WTC11 (cell line): Measurements from ENCODE around the gene LRRC8A. TPM values are rescaled to one million over a fixed set of nuclear protein-coding genes. Genes with fewer than 3 reads are reported as not detected.

Experiments
- ATF1 ChIP-seq: sonication (generic); formaldehyde crosslinking; IDR thresholded peaks from 2 replicates; pipeline ENCODE4 v1.8.1; 2023; ENCODE audit warnings: mild to moderate bottlenecking, moderate library complexity, missing genetic modification reagents
- CBFB ChIP-seq: sonication (generic); formaldehyde crosslinking; IDR thresholded peaks from 2 replicates; pipeline ENCODE4 v1.8.1; 2022; ENCODE audit warnings: mild to moderate bottlenecking, low read depth, missing genetic modification reagents
- CREB1 ChIP-seq: sonication (generic); formaldehyde crosslinking; IDR thresholded peaks from 2 replicates; pipeline ENCODE4 v1.8.0; 2023; ENCODE audit warnings: mild to moderate bottlenecking, missing genetic modification reagents
- GABPB1 ChIP-seq: sonication (generic); formaldehyde crosslinking; IDR thresholded peaks from 2 replicates; pipeline ENCODE4 v1.8.1; 2023; ENCODE audit warnings: mild to moderate bottlenecking, missing genetic modification reagents
- GRHL2 ChIP-seq: fragments of 250-450 bp; sonication (Bioruptor Pico); IDR thresholded peaks from 2 replicates; pipeline ENCODE4 v1.8.0; 2022; ENCODE audit warnings: mild to moderate bottlenecking, moderate library complexity; ENCODE audit not compliant: insufficient replicate concordance, severe bottlenecking
- HMGA2 ChIP-seq: fragments of 250-450 bp; sonication (Bioruptor Pico); IDR thresholded peaks from 2 replicates; pipeline ENCODE4 v1.4.0; 2021; ENCODE audit warnings: mild to moderate bottlenecking, moderate library complexity
- JUN ChIP-seq: sonication (generic); formaldehyde crosslinking; IDR thresholded peaks from 2 replicates; pipeline ENCODE4 v1.8.0; 2023; ENCODE audit warnings: mild to moderate bottlenecking, missing genetic modification reagents
- NFE2L1 ChIP-seq: sonication (generic); formaldehyde crosslinking; IDR thresholded peaks from 2 replicates; pipeline ENCODE4 v1.8.1; 2023; ENCODE audit warnings: missing genetic modification reagents
- NR1H2 ChIP-seq: sonication (generic); formaldehyde crosslinking; IDR thresholded peaks from 2 replicates; pipeline ENCODE4 v1.9.0; 2021; ENCODE audit warnings: mild to moderate bottlenecking, moderate library complexity, missing genetic modification reagents
- OVOL2 ChIP-seq: fragments of 250-450 bp; sonication (Bioruptor Pico); IDR thresholded peaks from 2 replicates; pipeline ENCODE4 v1.9.0; 2021; ENCODE audit warnings: mild to moderate bottlenecking, borderline replicate concordance
- PRRX2 ChIP-seq: fragments of 250-450 bp; sonication (Bioruptor Pico); IDR thresholded peaks from 2 replicates; pipeline ENCODE4 v1.8.0; 2021; ENCODE audit warnings: mild to moderate bottlenecking
- RORB ChIP-seq: fragments of 250-450 bp; sonication (Bioruptor Pico); IDR thresholded peaks from 2 replicates; pipeline ENCODE4 v1.9.0; 2021; ENCODE audit warnings: mild to moderate bottlenecking
- SOX15 ChIP-seq: fragments of 250-450 bp; sonication (Bioruptor Pico); IDR thresholded peaks from 2 replicates; pipeline ENCODE4 v1.9.0; 2021; ENCODE audit warnings: mild to moderate bottlenecking
- SP1 ChIP-seq: sonication (generic); formaldehyde crosslinking; conservative IDR thresholded peaks from 2 replicates; pipeline ENCODE4 v1.8.1; 2022; ENCODE audit warnings: missing genetic modification reagents
- TEAD1 ChIP-seq: sonication (generic); formaldehyde crosslinking; IDR thresholded peaks from 2 replicates; pipeline ENCODE4 v1.8.0; 2022; ENCODE audit warnings: mild to moderate bottlenecking, missing genetic modification reagents
- ZBTB21 ChIP-seq: sonication (generic); formaldehyde crosslinking; IDR thresholded peaks from 2 replicates; pipeline ENCODE4 v1.8.1; 2023; ENCODE audit warnings: mild to moderate bottlenecking, missing genetic modification reagents, borderline replicate concordance
- ZNF138 ChIP-seq: sonication (generic); formaldehyde crosslinking; conservative IDR thresholded peaks from 2 replicates; pipeline ENCODE4 v1.8.1; 2022; ENCODE audit warnings: mild to moderate bottlenecking, moderate library complexity, missing genetic modification reagents
- ZNF263 ChIP-seq: sonication (generic); formaldehyde crosslinking; IDR thresholded peaks from 2 replicates; pipeline ENCODE4 v1.8.1; 2022; ENCODE audit warnings: low read depth, mild to moderate bottlenecking, moderate library complexity, missing genetic modification reagents
- total RNA-seq: library from RNA; stranded (reverse); gene quantifications from 3 replicates; pipeline ENCODE4 v1.2.3, GENCODE V29; 2021
- TF ChIP-seq, protein P1 (sequence below): sonication (generic); formaldehyde crosslinking; IDR thresholded peaks from 2 replicates; pipeline ENCODE4 v1.8.1; 2023; ENCODE audit warnings: mild to moderate bottlenecking, missing genetic modification reagents, moderate library complexity
- TF ChIP-seq, protein P2 (sequence below): fragments of 250-450 bp; sonication (Bioruptor Pico); IDR thresholded peaks from 2 replicates; pipeline ENCODE4 v1.9.0; 2021; ENCODE audit warnings: mild to moderate bottlenecking, borderline replicate concordance
- TF ChIP-seq, protein P3 (sequence below): sonication (generic); formaldehyde crosslinking; IDR thresholded peaks from 2 replicates; pipeline ENCODE4 v1.8.1; 2022; ENCODE audit warnings: mild to moderate bottlenecking, missing genetic modification reagents, moderate library complexity, borderline replicate concordance
- TF ChIP-seq, protein P4 (sequence below): sonication (generic); formaldehyde crosslinking; IDR thresholded peaks from 2 replicates; pipeline ENCODE4 v1.8.0; 2022; ENCODE audit warnings: mild to moderate bottlenecking, missing genetic modification reagents
- TF ChIP-seq, protein P5 (sequence below): sonication (generic); formaldehyde crosslinking; IDR thresholded peaks from 2 replicates; pipeline ENCODE4 v1.8.1; 2022; ENCODE audit warnings: missing genetic modification reagents, borderline replicate concordance
- TF ChIP-seq, protein P6 (sequence below): sonication (generic); formaldehyde crosslinking; IDR thresholded peaks from 2 replicates; pipeline ENCODE4 v1.8.0; 2023; ENCODE audit warnings: missing genetic modification reagents, mild to moderate bottlenecking, borderline replicate concordance
- TF ChIP-seq, protein P7 (sequence below): sonication (generic); formaldehyde crosslinking; IDR thresholded peaks from 2 replicates; pipeline ENCODE4 v1.8.0; 2023; ENCODE audit warnings: missing genetic modification reagents

The LRRC8A gene
- total RNA-seq, 1 experiment from 2014 or later: 83.5 TPM

DNA sequence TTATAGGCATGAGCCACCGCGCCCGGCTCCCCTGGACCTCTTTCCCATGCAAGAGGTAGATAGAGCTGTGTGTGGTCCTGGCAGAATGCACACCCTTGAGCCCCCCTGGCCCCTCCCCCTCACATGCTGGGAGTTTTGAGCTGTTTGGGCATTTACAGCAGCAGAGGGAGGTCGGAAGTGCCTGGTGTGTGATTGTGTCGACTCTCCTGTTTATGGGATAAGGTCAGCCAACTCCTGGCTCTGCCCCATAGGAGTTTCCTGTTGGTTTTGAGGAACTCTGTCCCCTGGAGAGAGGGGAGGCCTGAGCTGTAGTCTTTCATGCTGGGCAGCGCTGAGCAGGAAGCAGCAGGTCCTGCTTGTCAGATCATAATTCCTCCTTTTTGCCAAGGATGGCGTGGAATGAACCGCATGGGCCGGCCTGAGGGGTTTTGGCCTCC lies 6.0 kb downstream of the LRRC8A start (continued):
- TF ChIP-seq RORB (CRISPR knock-in tag): no peak
- no peak for TF ChIP-seq GABPB1 (CRISPR knock-in tag)
- TF ChIP-seq NFE2L1 (CRISPR knock-in tag): peak; percentile 59; the same call in 1 of the 2 replicates
- TF ChIP-seq TEAD1 (CRISPR knock-in tag): peak; percentile 99
- TF ChIP-seq, protein P1, sequence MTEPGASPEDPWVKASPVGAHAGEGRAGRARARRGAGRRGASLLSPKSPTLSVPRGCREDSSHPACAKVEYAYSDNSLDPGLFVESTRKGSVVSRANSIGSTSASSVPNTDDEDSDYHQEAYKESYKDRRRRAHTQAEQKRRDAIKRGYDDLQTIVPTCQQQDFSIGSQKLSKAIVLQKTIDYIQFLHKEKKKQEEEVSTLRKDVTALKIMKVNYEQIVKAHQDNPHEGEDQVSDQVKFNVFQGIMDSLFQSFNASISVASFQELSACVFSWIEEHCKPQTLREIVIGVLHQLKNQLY (CRISPR knock-in tag): no peak
- no peak for TF ChIP-seq JUN (CRISPR knock-in tag)
- TF ChIP-seq SP1: peak; percentile 82
- TF ChIP-seq PRRX2: no peak
- no peak for TF ChIP-seq ATF1 (CRISPR knock-in tag)
- TF ChIP-seq, protein P2, sequence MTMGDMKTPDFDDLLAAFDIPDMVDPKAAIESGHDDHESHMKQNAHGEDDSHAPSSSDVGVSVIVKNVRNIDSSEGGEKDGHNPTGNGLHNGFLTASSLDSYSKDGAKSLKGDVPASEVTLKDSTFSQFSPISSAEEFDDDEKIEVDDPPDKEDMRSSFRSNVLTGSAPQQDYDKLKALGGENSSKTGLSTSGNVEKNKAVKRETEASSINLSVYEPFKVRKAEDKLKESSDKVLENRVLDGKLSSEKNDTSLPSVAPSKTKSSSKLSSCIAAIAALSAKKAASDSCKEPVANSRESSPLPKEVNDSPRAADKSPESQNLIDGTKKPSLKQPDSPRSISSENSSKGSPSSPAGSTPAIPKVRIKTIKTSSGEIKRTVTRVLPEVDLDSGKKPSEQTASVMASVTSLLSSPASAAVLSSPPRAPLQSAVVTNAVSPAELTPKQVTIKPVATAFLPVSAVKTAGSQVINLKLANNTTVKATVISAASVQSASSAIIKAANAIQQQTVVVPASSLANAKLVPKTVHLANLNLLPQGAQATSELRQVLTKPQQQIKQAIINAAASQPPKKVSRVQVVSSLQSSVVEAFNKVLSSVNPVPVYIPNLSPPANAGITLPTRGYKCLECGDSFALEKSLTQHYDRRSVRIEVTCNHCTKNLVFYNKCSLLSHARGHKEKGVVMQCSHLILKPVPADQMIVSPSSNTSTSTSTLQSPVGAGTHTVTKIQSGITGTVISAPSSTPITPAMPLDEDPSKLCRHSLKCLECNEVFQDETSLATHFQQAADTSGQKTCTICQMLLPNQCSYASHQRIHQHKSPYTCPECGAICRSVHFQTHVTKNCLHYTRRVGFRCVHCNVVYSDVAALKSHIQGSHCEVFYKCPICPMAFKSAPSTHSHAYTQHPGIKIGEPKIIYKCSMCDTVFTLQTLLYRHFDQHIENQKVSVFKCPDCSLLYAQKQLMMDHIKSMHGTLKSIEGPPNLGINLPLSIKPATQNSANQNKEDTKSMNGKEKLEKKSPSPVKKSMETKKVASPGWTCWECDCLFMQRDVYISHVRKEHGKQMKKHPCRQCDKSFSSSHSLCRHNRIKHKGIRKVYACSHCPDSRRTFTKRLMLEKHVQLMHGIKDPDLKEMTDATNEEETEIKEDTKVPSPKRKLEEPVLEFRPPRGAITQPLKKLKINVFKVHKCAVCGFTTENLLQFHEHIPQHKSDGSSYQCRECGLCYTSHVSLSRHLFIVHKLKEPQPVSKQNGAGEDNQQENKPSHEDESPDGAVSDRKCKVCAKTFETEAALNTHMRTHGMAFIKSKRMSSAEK (CRISPR knock-in tag): no peak
- TF ChIP-seq ZNF138 (CRISPR knock-in tag): no peak
- TF ChIP-seq GRHL2 (CRISPR knock-in tag): no peak
- TF ChIP-seq SOX15 (CRISPR knock-in tag): no peak
- no peak for TF ChIP-seq HMGA2 (CRISPR knock-in tag)
- TF ChIP-seq CREB1: no peak
- TF ChIP-seq, protein P3, sequence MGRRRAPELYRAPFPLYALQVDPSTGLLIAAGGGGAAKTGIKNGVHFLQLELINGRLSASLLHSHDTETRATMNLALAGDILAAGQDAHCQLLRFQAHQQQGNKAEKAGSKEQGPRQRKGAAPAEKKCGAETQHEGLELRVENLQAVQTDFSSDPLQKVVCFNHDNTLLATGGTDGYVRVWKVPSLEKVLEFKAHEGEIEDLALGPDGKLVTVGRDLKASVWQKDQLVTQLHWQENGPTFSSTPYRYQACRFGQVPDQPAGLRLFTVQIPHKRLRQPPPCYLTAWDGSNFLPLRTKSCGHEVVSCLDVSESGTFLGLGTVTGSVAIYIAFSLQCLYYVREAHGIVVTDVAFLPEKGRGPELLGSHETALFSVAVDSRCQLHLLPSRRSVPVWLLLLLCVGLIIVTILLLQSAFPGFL (CRISPR knock-in tag): no peak
- no peak for TF ChIP-seq NR1H2 (CRISPR knock-in tag)
- TF ChIP-seq, protein P4, sequence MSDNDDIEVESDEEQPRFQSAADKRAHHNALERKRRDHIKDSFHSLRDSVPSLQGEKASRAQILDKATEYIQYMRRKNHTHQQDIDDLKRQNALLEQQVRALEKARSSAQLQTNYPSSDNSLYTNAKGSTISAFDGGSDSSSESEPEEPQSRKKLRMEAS (CRISPR knock-in tag): peak; percentile 64; the same call in 1 of the 2 replicates
- TF ChIP-seq, protein P5, sequence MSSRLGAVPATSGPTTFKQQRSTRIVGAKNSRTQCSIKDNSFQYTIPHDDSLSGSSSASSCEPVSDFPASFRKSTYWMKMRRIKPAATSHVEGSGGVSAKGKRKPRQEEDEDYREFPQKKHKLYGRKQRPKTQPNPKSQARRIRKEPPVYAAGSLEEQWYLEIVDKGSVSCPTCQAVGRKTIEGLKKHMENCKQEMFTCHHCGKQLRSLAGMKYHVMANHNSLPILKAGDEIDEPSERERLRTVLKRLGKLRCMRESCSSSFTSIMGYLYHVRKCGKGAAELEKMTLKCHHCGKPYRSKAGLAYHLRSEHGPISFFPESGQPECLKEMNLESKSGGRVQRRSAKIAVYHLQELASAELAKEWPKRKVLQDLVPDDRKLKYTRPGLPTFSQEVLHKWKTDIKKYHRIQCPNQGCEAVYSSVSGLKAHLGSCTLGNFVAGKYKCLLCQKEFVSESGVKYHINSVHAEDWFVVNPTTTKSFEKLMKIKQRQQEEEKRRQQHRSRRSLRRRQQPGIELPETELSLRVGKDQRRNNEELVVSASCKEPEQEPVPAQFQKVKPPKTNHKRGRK (CRISPR knock-in tag): no peak
- TF ChIP-seq CBFB (CRISPR knock-in tag): 0 out of 2 replicates have a peak, but pooled peaks have one; percentile 64
- TF ChIP-seq, protein P6, sequence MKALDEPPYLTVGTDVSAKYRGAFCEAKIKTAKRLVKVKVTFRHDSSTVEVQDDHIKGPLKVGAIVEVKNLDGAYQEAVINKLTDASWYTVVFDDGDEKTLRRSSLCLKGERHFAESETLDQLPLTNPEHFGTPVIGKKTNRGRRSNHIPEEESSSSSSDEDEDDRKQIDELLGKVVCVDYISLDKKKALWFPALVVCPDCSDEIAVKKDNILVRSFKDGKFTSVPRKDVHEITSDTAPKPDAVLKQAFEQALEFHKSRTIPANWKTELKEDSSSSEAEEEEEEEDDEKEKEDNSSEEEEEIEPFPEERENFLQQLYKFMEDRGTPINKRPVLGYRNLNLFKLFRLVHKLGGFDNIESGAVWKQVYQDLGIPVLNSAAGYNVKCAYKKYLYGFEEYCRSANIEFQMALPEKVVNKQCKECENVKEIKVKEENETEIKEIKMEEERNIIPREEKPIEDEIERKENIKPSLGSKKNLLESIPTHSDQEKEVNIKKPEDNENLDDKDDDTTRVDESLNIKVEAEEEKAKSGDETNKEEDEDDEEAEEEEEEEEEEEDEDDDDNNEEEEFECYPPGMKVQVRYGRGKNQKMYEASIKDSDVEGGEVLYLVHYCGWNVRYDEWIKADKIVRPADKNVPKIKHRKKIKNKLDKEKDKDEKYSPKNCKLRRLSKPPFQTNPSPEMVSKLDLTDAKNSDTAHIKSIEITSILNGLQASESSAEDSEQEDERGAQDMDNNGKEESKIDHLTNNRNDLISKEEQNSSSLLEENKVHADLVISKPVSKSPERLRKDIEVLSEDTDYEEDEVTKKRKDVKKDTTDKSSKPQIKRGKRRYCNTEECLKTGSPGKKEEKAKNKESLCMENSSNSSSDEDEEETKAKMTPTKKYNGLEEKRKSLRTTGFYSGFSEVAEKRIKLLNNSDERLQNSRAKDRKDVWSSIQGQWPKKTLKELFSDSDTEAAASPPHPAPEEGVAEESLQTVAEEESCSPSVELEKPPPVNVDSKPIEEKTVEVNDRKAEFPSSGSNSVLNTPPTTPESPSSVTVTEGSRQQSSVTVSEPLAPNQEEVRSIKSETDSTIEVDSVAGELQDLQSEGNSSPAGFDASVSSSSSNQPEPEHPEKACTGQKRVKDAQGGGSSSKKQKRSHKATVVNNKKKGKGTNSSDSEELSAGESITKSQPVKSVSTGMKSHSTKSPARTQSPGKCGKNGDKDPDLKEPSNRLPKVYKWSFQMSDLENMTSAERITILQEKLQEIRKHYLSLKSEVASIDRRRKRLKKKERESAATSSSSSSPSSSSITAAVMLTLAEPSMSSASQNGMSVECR (CRISPR knock-in tag): peak; percentile 53; the same call in 1 of the 2 replicates
- TF ChIP-seq OVOL2 (CRISPR knock-in tag): no peak
- TF ChIP-seq ZBTB21 (CRISPR knock-in tag): peak; percentile 81
- TF ChIP-seq ZNF263 (CRISPR knock-in tag): no peak
- TF ChIP-seq, protein P7, sequence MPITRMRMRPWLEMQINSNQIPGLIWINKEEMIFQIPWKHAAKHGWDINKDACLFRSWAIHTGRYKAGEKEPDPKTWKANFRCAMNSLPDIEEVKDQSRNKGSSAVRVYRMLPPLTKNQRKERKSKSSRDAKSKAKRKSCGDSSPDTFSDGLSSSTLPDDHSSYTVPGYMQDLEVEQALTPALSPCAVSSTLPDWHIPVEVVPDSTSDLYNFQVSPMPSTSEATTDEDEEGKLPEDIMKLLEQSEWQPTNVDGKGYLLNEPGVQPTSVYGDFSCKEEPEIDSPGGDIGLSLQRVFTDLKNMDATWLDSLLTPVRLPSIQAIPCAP: 0 out of 2 replicates have a peak, but pooled peaks have one; percentile 20
